GM21529 (cell line): ENCODE data around the gene MXRA8.

Source experiments
- ATAC-seq: cut with Tn5 transposase; IDR thresholded peaks from one replicate; pipeline ENCODE4 v1.9.1; 2021; ENCODE audit not compliant: unreplicated experiment

The MXRA8 gene

DNA sequence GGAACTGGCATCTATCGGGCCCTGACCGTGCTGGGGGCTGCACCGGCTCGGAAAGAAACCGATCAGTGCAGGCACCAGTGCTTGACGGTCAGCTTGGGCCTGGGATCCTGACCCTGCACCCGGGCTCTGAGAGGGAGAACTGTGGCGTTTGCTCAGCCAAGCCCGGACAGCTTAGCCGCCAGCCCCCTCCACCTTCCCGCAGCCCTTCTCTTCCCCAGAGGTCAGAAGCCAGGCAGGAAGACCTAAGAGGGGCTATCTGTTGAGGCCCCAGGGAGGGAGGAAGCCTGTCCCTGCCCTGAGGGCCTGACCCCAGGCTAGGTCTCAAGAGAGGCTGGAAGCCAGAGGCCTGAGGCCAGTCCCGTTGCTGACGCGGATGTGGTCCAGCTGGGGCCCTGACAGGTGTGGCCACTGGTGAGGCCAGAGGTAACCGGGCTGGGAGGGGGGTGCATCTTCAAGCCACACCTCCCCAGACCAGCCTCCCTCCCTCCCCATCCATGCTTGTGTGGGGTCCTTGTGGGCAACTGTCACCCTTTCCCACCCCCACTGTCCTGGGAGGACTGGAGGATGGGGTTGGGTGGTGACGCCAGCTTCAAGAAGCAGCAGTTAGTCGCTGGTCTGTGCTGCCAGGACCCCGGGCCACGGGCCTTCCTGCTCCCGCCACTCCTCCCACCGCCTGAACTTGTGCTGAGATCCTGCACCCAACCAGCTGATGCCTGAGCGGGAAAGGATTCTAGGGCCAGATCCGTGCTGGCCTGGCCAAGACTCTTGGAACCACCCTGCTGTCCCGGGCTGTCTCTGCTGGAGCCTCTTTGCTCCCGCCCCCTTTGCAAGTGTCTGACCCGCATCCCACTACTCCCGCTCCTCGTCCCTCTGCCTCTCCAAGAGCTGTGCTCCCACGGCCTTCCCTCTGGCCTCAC, 6.6 kb downstream of the MXRA8 start:
- no peak for ATAC-seq

DNA sequence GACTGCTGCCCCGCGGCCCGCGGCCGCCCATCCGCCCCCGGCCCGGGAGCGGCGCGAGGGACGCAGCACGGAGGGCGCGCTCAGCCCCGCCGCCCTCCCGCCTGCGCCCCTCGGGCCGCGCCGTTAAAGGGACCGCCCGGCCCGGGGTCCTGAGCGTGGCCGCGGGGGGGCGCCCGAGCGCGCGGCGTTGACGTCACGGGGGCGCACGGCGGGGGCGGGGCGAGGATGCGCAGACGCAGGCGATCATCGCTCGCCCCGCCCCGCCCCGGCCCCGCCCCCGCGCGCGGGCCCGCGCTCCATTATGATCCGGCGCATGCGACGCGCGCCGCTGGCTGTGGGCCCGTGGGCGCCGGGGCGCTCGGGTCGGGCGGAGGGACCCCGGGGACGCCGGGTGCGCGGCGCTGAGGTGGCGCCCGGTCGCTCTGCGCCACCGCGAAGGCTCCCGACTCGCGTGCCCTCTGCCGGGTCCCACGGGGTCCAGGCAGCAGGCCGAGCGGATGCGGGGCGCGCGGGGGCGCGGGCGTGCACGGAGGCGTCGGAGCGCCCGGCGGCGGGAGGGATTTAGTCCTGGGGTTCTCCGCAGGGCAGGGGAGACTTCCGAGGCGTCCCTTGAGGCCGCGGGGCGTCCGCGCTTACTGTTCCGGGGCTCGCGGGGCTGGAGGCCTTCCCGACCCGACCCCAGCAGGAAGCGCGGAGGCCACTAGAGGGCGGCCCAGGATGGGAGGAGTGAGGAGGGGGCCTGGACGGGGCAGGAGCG, 8.9 kb downstream of the MXRA8 start, which contains the start of gene DVL1:
Gene DVL1 (minus strand): TSS at position 163 of the 757 bp plus-strand sequence. CDS start 353 bp downstream, outside the sequence.
- peak; percentile 52 for ATAC-seq

DNA sequence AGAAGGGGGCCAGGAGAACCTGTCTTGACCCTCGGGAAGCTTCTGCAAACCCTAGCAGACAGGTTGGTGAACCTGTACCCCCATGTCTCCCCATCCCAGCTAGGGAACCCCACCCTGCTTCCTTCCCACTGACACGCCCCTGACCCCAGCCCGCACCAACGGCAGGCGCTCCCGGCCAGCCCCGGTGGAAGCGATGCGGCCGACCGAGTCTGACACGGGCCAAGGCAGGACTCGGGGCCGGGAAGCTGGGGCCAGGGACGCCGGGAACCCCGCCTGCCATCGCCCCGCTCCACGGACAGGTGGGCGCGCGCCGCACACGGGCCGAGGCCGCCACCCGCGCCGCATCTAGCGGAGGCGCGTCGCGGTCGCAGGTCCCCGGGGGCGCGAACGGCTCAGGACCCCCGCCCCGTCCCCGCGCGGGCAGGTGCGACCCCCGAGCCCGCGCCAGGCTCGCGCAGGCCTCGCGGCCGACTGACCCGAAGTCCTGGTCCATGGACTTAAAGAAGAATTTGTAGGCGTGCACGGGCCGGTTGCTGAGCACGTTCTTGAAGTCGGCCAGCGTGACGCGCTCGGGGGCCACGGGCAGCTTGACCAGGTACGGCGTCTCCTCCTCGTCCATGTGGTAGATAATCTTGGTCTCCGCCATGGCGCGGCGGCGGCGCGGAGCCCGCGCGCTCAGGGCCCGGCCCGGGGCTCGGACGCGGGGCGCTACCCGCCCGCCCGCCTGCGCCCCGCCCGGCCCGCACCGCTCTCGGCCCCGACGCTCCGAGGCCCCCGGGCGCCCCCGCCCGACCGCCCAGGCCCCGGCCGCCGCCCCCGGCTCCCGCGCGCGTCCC, 9.7 kb downstream of the MXRA8 start:
- ATAC-seq: peak; percentile 35

DNA sequence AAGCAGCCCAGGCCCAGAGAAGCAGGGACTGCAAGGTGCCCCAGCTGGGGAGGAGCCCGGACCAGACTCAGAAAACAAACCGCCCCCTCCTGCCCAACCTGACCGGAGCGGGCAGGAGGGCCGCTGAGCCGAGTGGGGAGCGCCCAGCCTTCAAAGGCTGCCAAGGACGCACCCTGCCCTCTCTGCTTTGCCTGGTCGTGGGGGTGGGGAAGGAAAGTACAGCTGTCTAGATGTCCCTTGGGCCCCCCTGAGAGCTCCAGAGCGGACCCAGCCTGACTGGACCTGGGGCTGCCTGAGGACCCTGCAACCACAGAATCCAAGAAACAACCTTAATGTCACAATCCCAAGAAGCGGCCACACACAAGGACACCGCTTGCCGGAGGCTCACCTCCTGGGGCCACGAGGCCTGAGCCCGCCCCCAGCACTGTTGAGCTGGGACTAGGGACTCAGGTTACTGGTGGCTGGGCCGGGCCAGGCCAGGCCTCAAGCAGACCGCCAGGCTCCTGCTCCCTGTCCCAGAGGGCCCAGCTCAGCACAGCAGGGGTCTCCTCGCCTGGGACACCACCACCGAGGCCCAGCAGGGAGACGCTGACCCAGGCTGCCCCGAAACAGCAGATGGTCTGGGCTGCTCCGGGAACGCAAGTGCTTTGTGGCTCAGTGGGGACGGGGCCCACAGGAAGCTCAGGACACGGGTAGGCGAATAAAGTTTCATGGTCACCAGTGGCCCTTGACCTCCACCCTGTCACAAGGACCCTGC, 10.5 kb downstream of the MXRA8 start:
- ATAC-seq: no peak

DNA sequence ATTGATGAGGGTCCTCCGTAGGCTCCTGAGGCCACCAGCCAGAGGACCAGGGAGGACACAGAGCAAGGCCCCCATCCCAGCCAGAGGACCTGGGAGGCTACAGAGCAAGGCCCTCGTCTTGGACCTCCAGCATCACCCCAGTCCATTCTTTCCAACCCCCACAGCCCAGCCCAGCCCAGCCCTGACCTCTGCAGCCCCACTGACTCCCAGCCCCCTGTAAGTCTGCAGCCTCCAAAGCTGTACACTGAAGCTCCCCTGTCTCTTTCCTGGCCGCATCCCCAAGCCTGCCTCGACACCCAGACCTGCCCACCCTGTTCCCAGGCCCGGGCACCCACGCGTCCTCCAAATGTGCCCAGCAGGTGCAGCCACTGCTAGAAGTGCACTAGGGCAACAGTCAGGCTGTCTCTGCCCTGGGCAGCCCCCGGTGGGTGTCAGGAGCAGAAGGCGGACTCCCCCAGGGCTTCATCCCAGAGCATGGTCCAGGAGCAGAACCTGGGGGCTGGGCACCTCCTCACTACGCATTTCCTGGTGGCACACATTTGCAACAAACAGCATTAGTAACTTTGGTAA, 11.2 kb downstream of the MXRA8 start:
- ATAC-seq: no peak

DNA sequence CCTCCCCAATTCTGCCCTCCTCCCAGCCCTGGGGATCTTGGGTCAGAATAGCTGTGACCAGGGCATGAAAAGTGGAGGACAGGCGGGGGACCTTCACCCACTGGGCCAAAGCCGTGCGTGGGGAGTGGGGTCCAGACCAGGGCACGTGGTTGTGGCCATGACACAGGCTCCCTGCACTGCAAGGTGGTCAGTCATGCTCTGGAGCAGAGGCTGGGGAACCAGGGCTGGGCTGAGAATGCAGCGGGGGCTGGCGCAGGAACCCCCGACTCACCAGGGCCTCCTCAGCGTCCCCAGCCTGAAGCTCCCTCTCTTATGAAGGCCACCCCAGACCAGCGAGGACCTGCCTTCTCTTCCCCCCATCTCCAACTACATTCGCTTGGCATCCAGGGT, 11.9 kb downstream of the MXRA8 start:
- no peak for ATAC-seq

DNA sequence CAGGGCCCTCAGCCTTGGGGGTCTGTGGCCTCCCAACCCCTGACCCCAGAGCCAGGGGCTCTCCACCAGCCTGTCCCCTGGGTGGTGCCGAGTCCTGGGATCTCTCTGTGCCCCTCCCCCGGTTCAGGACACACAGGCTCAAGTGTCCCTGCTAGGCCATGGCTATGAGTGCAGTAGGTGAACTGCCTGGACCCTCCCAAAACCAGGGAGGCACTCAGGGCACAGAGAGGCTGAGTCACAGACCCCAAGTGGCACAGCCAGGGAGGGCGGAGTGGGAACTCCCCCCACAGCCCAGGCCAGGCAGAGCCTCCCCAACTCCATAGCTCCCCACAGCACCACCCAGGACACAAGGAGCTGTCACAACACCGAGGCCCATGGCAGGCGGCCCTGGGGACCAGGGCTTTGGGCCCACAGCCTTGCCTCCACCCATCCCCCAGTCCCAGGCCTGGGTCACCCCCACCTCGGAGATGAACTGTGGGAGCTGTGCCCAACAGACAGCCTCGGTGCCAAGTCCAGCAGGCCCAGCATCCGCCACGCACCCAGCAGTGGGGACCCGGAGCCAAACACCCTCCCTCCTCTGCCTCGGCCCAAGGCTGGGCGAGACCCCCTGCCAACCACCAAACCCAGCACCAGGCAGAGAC, 12.4 kb downstream of the MXRA8 start:
- ATAC-seq: no peak

DNA sequence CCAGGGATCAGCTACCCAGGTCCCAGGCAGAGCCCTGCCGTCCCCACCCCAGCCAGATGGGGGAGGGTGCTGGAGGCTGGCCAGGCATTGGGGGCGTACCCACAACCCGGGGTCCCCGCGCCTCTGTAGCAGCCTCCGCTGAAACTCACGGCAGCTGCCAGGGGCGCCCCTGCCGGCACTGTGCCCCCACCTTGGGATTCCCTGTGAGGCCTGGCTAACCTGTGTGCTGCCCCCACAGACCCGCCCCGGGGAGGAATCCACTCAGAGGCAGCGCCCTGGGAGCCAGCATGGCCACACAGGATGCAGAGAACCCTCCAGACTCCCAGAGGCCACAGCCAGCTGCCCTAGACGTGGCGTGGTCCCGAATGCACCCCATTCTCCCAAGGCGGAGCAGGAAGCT, 13.0 kb downstream of the MXRA8 start:
- ATAC-seq: no peak

DNA sequence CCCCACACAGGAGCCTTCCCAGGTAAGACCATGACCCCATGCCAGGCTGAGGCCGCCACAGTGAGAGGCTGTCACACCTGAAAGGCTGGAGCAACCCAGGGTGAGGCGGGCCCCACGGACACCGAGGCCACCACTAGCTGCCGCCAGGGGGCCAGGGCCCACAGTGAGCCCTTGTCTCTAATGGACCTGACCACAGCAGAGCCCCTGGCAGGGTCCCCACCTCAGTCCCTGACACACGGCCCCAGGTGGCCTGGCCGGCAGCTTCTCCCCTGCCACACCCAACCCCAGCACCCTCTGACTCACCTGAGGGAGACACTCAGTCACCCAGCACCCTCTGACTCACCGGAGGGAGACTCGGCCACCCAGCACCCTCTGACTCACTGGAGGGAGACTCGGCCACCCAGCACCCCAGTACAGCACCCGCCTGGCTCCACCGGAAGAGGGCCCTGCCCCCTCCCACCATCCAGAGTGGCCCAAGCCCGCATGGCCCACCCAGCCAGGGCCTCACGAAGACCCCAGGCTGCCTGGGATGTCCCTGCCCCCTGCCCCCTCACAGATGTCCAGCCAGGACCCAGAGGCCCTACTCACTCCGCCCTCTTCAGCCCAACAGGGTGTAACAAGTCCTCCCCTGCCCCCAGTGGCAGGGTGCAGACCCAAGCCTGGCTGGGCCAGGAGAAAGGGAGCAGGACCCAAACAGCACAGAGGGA, 13.5 kb downstream of the MXRA8 start:
- no peak for ATAC-seq

DNA sequence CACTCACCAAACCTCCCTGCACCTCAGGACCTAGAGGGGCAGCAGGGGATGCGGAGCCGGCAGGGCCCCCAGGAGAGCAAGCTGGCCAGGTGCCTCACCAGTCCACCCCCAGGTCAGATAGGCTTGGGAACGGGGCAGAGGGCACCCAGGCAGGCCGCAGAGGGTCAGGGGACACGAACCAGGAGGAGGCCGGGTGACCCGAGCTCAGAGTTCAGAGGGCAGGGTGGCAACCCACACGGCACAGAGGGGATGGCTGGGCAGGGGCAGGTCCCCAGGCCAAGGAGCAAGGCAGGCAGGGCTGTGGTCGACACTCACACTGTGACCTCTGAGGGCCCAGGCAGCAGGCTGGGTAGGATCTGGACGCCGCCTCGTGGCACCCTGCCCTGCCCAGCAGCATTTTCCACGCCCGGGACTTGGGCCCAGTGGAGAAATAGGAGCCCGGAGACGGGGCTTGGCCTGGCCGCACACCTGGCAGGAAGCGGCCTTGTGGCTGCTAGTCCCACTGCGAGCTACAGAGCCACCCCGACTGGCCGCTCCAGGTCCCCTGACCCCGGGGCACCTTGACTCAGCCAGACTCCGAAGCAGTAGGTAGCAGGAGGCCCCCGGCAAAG, 14.4 kb downstream of the MXRA8 start:
- ATAC-seq: no peak

DNA sequence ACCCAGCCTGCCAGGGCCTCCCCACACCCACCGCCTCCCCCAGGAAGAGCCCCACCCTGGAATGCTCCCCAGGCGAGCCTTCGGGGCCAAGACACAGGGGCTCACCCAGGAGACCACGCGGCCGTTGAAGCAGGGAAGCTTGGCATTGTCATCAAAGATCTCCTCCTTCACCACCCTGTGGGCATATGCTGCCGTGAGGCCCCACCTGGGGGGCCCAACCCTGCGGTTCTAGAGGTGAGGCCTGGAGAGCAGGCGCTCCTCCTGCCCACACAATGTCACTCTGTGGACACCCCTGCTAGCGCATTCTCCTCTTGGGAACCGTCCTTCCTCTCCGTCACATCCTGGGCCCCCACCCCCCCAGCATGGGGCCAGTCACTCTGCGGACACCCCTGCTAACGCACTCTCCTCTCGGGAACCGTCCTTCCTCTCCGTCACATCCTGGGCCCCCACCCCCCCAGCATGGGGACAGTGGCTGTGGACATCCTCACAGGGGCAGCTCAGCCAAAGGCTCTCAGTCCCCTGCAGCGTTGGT, 15.7 kb downstream of the MXRA8 start:
- no peak for ATAC-seq

DNA sequence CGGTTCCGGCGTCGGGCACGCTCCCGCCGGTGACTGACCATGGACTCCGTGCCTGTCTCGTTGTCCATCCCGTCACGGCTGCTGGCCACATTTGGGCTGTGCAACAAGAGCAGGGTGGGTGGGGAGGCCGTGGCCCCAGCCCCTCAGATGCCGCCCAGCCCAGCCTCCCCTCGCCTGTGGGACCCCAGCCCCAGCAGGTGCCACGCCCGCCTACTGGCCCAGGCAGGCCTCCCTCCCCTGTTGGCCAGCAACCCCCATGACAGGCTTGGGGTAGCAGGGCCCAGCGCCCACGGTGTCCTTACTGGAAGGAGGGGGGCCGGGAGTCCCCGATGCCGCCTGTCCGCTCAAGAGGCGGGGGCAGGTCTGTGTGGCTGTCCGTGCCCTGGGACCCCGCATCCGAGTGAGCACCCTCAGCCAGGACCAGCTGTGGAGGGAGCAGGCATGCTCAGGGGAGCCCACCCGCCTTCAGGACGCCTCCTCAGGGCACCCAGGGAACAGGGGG, 16.2 kb downstream of the MXRA8 start:
- ATAC-seq: no peak

DNA sequence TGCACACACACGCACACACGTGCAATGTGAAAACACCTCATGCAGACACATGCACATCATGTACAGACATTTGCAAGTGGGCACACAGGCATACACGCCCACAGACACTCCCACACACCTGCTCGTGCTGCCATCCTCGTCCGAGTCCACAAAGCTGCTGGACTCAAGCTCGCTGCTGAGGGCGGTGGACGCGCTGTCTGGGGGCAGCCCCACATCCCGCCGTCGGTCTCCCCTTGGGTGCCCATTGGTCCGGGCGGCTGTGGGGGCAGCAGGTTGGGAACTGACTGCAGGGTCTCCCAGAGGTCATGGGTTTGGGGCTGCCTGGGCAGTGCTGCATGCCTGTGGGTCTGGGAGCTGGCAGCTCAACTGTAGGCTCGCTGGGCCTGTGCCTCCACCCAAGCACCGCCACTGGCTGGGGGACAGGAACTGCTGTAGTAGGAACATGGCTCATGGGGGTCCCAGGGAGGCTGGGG, 16.8 kb downstream of the MXRA8 start:
- ATAC-seq: no peak

DNA sequence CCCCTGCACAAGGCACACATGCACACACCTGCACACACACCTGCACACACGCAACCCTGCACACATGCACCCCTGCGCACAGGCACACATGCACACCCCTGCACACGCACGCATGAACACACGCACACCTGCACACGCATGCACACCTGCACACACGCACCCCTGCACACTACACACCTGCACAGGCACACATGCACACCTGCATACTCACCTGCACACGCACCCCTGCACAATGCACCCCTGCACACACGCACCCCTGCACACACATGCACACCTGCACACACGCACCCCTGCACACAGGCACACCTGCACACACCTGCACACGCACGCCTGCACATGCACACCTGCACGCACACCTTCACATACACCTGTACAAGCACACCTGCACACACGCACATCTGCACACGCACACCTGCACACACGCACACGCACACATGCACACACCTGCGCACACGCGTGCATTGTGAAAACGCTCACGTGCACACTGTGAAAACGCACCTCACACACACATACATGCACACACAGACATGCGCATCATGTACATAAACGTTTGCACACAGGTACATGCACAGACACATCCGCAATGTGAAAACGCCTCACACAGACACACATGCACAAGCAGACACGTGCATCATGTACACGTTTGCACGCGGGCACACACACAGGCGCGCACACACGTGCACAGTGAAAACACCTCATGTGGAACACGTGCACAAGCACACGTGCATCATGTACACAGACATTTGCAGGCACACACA, 17.4 kb downstream of the MXRA8 start:
- no peak for ATAC-seq

DNA sequence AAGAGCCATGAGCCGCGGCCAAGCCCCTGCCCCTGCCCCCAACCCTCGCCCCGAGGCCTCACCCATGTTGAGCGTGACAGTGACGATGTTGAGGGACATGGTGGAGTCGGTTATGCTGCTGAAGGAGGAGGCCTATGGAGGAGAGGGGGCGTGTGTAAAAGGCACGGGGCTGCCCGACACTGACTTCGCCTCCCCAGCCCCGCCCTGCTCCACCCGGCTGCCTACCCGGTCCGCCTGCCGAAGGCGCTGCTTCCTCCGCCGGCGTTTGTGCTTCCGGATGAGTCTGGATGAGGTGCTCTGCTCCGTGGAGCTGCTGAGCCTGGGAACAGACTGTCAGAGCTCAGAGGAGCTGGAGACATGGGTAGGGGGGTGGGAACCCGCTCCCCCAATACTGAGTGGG, 18.2 kb downstream of the MXRA8 start:
- ATAC-seq: no peak

DNA sequence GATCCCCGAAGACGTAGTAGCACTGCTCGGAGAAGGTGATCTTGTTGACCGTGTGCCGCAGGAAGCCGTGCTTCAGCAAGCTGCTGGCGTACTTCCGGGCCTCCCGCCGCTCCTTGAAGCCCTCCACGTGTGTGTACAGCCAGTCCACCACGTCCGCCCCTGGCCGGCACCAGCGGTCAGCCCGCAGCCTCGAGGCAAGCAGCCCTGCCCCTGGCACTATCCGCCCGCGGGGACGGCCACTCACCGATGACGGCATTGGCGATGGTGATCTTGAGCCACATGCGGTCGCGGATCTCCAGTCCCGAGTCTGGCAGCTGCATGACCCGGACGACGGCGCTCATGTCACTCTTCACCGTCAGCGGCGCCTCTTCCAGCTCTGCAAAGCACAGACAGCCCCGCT, 20.1 kb downstream of the MXRA8 start:
- no peak for ATAC-seq

DNA sequence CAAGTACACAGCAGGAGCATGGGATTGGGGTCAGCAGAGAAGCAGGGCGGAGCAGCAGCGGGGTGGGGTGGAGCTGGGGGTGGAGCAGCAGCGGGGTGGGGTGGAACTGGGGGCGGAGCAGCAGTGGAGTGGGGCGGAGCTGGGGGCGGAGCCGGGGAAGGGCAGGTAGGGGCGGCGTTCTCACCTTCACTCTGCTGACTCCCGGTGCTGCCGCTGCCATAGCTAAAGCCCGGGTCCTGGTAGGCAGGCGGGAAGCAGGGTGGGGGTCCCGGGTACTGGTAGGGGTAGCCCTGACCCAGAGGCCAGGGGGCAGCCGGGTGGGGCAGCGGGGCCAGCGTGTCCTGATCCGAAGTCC, 20.6 kb downstream of the MXRA8 start:
- ATAC-seq: no peak
